HG03103 (cell line): ENCODE data around the gene LCN6.
"Not testable (repeated sequence)": the region's sequence is repeated elsewhere in the genome, so short reads cannot be mapped to it uniquely, and the experiment has no call there.

Experiments used
- ATAC-seq: cut with Tn5 transposase; IDR thresholded peaks from one replicate; pipeline ENCODE4 v1.9.1; 2021; ENCODE audit warnings: low read depth; ENCODE audit not compliant: unreplicated experiment

The LCN6 gene

DNA sequence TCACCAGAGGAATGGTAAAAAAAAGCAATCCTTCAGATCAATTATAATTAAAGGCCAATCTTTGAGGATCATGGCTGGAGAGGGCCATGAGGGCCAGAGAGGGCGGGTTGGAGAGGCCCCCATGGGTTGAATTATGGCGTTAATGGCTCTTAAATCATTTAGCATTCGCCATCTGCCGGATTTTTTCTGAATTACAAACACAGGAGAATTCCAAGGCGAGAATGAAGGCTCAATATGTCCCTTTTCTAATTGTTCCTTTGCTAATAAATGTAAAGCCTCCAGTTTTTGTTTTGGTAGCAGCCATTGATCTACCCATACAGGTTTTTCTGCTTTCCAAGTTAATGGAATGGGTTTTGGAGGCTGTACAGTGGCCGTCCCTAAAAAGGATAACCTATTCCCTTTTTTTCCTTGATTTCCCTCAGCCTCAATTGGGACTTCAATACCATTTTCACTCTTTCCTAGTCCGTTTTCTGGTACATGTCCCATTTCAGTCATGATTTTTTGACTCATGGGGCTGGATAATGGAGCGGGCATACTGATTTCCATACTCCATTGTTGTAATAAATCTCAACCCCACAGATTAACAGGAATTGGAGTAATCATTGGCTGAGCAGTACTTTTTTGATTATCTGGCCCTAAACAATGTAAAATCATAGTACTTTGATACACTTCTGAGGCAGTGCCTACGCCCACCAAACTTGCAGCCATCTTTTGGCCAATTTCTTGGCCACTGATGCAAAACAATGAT lies 36.1 kb upstream of the LCN6 start:
- ATAC-seq: no peak

DNA sequence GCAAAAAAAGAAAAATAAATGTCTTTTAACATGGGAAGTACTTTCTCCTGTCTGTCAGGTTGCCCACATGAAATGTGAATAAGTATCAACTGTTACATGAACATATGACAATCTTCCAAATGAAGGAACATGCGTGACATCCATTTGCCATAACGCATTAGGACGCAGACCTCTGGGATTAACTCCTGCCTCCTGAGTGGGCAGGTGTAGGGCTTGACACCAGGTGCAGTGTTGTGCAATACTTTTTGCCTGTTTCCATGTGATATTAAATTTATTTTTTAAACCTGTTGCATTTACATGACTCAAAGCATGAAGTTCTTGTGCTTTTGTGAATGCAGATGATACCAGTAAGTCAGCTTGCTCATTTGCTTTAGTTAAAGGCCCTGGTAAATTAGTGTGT lies 34.1 kb upstream of the LCN6 start:
- no peak for ATAC-seq

DNA sequence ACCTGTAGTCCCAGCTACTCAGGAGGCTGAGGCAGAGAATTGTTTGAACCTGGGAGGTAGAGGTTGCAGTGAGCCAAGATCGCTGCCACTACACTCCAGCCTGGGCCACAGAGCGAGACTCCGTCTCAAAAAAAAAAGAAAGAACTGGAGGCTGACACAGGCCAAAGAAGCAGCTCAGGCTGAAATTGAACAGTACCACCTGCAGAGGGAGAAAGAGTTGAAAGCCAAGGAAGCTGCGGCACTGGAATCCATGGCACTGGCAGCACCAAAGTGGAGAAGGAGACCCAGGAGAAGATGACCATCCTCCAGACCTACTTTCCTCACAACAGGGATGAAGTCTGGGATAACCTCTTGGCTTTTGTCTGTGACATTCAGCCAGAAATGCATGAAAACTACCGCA lies 31.5 kb upstream of the LCN6 start:
- no peak for ATAC-seq

DNA sequence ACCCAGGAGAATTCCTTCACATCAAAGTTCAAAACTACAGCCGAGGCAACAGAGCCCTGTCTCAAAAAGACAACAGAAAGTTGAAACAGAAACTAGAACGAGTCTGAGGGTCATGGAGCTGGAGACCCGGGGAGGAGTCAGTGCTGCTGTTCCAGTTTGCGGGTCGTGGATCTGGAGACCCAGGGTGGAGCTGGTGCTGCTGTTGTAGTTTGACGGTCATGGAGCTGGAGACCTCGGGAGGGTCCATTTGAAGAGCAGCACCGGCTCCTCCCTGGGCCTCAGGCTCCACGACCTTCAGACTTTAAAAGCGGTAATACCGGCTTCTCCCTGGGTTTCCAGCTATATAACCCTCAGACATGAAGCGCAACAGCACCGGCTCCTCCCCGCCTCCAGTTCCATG lies 29.0 kb upstream of the LCN6 start:
- no peak for ATAC-seq

DNA sequence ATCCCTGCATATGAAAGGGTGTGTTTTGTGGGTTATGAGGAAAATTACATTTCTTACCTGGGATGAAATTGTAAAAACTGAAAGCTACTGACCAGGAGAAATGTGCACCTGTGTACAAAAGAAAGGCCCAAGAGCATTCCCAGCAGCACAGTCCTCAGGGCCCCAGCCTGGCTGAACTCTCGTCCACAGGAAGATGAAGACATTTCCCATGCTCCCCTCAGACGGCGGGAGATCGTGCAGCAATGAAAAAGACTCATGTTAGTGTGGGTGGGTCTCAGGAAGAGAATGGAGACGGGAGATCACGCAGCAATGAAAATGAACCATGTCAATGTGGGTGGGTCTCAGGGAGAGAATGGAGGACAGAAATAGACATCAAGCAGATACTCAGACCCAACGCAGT lies 28.6 kb upstream of the LCN6 start:
- no peak for ATAC-seq

DNA sequence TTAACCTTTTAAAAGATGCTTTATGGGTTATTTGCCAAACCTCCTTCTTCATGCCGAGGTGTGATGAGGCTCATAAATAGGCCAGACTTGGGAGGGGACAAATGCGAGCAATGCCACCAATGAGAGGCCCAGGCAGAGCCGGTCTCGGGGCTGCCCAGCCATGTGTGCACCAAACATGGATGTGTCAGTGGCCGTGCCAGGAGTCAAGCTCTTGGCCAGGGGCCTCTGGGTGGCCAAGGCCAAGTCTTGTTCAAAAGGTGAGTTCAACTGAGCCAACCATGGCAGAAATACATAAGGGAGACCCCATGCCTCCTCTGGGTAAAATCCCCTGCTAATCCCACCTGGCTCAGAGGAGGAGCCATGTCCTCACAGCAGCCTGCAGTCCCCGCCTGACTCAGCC lies 26.9 kb upstream of the LCN6 start:
- ATAC-seq: no peak

DNA sequence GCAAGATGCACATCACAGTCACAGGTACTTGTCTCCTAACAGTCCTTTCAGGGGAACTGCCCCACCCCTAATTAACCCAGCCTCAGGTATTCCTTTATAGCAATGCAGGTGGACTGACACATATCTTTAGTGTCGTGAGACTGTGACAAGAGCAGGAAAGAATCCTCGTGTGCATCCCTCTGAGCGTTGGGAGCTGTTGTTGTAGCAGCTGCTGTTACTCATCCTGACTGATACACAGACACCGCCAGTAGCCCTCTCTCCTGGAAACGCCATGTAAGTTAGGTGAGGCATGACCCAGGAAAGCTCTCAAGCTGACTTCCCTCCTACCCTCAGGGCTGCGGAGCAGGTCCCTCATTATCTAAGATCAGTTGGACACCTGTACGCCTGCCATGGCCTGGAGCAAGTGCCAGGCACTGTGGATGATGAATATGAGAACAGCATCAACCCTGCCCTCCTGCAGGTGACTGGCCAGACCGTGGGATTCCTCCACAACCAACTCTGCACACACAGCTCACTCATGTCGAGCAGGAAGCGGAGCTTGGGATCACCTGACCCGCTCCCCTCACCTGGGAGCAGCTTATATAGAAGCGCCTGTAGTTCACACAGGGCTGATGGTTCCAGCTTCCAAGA lies 26.2 kb upstream of the LCN6 start:
- no peak for ATAC-seq

DNA sequence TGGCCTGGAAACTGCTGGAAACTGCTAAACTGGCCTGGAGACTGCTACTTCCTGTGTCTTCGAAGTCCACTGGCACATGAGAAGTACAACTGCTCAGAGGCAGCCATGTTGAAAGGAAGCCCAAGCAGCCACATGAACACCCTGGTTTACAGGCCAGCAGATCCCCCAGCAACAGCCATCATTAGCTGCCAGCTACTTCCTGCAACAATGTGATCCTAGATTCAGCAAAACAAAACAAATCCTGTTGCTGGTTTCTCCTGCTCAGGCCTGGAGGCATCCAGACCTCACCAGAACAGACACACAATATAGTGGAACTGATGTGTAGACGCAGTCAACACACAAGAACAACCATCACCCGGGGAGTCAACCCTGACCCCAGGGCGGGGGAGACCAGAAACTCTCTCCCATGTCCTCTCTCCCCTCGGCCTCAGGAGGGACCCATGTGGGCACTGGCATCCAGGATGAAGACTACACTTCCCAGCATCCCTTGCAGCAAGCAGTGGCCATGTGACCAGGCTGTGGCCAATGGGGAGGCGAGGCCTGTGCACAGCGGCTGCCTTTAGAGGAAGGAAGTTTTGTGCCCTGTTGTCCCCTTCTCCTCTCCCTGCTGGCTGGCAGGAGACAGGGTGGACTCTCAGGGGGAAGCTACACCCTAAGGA lies 25.2 kb upstream of the LCN6 start:
- no peak for ATAC-seq

DNA sequence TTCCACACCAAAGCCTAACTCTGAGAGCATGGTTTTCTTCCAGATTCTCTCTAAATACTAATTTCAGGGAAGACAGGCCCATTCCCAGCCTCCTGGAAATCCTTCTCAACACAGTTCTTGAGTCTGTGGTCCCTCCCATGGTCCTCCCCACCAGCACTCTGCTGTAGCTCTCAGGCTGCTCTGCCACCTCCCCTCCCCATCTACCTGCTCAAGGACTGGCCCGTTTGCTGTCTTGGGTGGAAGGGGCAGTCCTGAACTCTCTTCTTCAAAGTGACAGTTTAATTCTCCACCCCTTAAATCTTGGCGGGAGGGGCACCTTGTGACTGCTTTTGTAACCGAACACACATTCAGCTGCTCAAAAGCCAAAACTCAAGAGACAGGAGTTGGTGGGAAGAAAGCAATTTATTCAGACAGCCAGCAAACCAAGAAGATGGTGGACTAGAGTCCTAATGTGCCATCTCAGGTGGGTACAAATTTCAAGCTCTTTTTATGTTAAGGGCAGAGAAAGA lies 23.6 kb upstream of the LCN6 start:
- no peak for ATAC-seq

DNA sequence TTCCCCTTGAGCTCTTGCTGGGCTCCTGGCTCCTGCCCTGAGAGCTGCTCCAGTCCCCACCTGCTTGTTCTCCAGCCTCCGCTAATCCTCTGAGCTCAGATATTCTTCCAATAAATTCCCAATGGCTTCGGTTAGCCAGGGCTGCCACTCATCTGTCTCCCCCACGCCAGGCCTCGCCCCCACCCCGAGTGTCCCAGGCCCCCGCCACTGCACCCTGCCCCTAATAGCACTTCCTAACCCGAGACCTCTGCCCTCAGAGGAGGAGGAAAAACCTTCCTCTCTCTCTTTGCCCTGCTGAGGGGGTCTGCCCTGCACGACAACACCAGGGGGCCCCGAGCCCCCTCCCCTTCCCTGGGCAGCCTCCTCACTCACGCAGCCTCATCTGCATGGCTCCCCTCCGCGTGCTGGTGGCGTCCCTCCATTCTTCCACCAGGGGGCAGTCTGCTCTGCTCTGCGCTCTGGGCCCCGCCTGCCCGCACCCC lies 21.4 kb upstream of the LCN6 start:
- ATAC-seq: no peak

DNA sequence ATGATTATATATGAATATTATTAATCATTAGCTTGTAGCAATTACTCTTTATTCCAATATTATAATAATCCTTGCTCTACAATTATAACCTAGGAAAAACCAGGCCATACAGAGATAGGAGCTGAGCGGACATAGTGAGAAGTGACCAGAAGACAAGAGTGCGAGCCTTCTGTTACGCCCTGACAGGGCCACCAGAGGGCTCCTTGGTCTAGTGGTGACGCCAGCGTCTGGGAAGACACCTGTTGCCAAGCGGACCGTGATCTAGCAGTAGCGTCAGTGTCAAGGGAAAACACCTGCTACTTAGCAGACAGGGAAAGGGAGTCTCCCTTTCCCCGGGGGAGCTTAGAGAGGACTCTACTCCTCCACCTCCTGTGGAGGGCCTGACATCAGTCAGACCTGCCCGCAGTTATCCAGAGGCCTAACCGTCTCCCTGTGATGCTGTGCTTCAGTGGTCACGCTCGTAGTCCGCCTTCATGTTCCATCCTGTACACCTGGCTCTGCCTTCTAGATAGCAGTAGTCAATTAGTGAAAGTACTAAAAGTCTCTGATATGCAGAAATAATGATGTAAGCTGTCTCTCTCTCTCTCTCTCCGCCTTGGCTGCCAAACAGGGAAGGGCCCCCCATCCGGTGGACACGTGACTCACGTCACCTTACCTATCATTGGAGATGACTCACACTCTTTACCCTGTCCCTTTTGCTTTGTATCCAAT lies 18.2 kb upstream of the LCN6 start:
- not testable (repeated sequence) for ATAC-seq

DNA sequence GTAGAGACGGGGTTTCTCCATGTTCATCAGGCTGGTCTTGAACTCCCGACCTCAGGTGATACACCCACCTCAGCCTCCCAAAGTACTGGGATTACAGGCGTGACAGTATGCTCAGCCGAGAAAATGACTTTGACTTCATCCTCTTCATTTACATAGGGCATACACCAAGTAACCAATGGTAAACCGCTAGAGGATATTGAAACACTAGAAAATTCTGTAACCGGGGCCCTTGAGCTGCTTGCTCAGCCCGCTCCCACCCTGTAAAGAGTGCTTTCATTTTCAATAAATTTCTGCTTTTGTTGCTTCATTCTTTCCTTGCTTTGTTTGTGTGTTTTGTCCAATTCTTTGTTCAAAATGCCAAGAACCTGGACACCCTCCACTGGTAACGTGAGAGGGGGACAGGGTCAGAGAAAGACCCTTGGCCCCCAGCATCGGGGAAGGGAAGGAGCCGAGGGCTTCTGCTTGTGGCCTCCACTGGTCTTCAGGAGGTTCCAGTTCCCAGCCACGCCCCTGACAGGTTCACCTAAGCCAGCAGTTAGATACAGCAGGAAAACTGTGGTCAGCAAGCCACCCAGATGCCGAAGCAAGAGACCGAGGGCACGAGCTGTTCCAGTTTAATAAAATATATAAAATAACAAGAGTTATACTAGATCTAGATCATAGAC lies 17.6 kb upstream of the LCN6 start:
- ATAC-seq: not testable (repeated sequence)

DNA sequence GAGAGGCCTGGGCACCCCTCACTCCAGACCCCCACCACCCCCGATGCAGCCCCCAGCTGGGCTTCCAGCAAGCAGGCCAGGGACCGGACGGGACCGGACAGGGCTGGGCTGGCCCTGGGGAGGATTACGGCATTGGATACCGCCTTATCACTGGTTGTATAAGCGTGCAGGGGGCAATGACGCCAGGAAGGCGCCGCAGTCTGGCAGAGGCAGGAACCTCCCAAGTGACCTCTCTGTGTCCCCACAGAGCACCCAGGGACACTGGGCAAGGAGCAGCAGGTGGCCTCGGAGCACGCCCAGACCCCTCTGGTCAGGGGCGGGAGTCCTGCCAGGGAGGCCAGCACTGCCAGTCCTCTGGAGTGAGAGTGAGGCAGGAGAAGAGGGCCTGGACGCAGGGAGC lies 16.7 kb upstream of the LCN6 start:
- no peak for ATAC-seq

DNA sequence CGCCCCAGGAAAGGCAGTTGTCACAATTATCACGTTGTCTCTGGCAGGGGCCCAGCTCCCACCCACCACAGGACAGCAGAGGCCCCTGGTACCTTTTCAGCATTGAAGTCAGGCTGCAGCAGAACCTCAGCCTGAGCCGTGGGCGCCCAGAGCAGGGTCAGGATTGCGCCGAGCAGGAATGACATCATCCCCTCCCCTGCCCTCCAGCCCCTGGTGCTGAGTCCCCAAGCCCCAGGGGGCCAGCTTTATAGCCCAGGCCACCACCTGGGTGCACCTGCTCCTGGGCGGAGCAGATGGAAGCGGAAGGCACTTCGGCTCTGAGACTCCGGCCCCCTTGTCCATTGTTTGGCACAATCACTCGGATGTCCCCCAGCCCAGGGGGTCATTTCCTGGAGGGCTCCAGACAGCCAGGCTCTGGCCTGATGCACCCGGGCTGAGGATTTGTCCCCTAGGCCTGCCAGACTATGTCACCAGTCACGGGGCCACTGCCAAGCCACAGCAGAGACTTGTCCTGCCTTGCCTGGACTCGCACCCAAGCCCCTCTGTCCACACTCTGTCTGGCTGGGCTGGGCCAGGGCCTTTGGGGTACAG lies 16.1 kb upstream of the LCN6 start, which contains the start of gene LCN15:
Gene LCN15, minus strand, starts transcription at position 218 of the 591 bp plus-strand sequence. Its CDS starts 30 bp downstream, at position 188.
- ATAC-seq: no peak

DNA sequence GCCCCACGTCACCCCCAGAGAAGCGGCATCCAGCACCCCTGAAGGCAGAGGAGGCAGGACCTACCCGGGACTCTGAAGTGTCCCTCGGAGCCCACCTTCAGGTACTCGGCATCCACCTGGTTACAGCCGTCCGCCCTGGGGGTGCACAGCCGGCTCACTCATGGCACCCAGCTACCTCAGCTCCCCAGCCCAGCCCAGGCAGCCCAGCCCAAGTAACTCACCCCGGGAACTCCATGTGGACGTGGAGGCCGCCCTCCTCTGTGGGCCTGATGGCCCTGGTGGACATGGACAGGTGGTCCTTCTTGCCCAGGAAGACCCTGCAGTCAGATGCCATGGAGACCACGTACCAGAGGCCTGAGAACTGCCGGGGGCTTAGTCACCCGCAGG lies 15.3 kb upstream of the LCN6 start:
- no peak for ATAC-seq

DNA sequence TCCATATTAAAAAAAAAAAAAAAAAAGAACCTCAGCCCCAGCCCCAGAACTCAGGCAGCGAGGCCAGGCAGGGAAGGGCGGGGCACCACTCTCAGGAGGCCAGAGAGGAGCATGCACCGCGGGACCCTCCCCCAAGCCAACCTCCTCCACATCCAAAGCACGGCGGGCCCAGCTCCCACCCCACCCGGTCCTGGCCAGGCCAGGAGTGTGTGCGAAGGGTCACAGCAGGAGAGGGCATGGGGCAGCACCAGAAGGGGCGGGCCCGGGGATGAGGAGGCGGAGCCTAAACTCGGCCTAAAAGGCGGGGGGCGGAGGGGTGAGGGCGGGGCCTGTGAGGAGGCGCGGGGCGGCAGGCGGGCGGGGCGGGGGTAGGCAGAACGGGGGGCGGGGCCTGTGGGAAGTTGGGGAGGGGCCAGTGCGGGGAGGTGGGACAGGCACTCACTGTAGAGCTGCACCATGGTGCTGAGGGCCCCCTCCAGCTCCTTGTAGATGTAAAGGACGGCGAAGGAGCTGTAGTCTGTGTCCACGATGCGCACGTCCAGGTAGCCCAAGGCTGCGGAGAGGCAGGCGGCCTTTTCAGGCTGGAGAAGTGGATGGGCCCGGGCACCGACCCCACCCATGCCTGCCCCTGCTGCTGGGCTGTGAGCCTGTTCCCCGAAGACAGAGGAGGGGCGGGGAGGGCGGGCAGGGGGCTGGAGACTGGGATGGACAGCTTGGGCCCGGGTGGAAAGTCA lies 14.8 kb upstream of the LCN6 start:
- ATAC-seq: no peak

DNA sequence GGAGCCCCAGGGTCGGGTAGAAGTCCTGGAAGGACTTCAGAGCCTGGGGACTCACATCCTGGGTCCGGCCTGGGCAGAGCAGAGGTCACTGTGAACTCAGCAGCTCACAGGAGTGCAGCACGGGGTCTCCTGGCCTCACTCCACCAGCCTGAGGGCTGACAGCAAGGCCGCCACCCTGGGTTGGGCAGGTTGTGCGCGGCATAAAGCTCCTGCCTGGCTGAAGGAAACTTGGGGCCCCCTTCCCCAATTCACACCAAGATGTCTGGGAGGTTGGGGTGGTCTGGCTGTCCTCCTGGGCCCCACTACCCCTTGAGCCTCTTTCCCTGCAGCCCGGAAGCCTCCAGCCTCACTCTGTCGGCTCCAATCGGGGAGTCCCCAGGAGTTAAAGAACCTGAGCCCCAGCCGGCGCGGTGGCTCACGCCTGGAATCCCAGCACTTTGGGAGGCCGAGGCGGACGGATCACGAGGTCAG lies 13.9 kb upstream of the LCN6 start:
- ATAC-seq: no peak

DNA sequence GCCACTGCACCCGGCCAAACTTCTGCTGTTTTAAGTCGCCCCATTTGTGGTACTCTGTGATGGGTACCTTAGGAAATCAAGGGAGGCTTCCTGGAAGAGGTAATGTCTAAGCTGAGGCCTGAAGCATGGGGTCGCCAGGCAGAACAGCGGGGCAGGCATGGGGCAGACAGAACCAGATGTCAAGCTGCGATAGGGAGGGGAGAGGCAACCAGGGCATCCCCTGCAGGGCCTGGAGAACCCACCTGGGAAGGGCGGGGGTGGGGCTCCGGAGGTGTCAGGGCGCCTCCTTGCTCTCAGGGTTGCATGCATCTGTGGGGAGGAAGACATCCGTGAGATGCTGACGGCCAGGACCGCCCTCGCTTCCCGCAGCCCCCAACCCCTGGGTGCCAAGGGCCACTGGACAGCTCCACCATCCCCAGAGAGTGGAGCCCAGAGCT lies 13.2 kb upstream of the LCN6 start:
- ATAC-seq: no peak
